Colonic mucosa (tissue), 4 donors: ENCODE results near the gene MDFI. TPM values are rescaled to one million over a fixed set of nuclear protein-coding genes. Genes with fewer than 3 reads are reported as not detected.

ENCODE experiments used
- DNase-seq: peaks from one replicate; pipeline ENCODE4 v3.0.0-alpha.2; 2020
- H3K27ac ChIP-seq: fragments of 200-600 bp; one replicate; pipeline ENCODE4 v1.8.0; 2021
- H3K27me3 ChIP-seq: fragments of 200-600 bp; one replicate; pipeline ENCODE4 v1.8.0; 2021
- H3K36me3 ChIP-seq: fragments of 200-600 bp; one replicate; pipeline ENCODE4 v1.8.0; 2021
- H3K4me1 ChIP-seq: fragments of 200-600 bp; one replicate; pipeline ENCODE4 v1.8.0; 2021; ENCODE audit warnings: mild to moderate bottlenecking
- H3K4me3 ChIP-seq: fragments of 200-600 bp; one replicate; pipeline ENCODE4 v1.8.0; 2021
- H3K9ac ChIP-seq, 2 donors: one replicate each; pipeline ENCODE4 v1.7.0; 2013; ENCODE audit warnings: control low read depth in 2 of 2, low read depth in 2 of 2, low read length in 2 of 2
- H3K9me3 ChIP-seq: fragments of 200-600 bp; one replicate; pipeline ENCODE4 v1.8.0; 2021
- CTCF ChIP-seq: fragments of 200-600 bp; IDR thresholded peaks from one replicate; pipeline ENCODE4 v1.8.0; 2022; ENCODE audit warnings: antibody characterized with exemption, mild to moderate bottlenecking
- intact Hi-C: fragments of 100-400 bp; cut with DNase I; formaldehyde crosslinking; loops from one replicate; pipeline ENCODE4 v1.14.1; 2022
- total RNA-seq, 2 donors: library from RNA; stranded (reverse); fragmentation: NEBNext Ultra II Directional in 1 of 2; extraction: Animal tissue kit (Norgen Biotek cat#: 25700) in 1 of 2; gene quantifications; one replicate each; pipeline ENCODE4 v1.2.1, GENCODE V29; 2021
- donor health status: healthy.
- donor health status: DM: no; HTN: no; CAD: no.
- donor health status: DM: no; HTN: no; CAD: no.

MDFI gene
- total RNA-seq, 2 donors from 2014 or later = 1.1 to 1.9 TPM

DNA sequence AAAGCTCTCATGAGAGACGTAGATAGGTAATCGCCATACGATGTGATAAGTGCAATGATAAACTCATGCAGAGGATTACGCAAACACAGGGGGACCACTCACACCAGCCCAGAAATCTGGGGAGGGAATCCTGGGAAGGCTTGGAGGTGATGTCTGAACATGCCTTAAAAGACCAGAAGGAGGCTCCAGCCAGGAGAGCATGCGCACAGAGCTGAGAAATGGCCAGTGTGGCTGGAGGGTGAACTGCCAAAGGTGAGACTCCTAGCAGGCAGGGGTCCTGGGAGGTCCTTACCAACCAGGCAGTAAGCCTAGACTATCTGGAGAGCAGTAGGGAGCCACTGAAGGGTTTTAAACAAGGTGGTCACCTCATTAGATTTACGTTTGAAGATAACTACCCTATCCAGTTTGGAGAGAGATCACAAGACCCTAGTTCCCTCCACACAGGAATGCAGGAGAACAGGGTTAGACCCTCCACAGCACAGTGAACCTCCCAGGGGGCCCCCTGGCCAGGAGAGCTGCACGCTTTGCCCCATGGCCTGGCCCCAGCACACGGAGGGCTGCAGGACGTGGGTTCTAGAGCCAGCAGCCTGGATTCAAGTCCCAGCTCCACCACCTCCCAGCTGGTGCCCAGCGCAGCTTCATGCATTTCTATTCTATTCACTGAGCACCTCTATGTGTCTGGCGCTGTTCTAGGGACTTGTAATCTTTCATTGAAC is 13.1 kb downstream of the MDFI start:
- Histone ChIP-seq H3K36me3 (no peaks in the 10 kb centered on the region), H3K9ac (no peak overlapping the region), H3K27me3 (no peaks in the 10 kb centered on the region), H3K9me3 (no peaks in the 10 kb centered on the region), H3K4me1 (no peaks in the 10 kb centered on the region), H3K4me3 (no peak overlapping the region), H3K27ac (no peak overlapping the region)
- no peak for DNase-seq
- TF ChIP-seq CTCF = no peak
- intact Hi-C loops = no loop called here

DNA sequence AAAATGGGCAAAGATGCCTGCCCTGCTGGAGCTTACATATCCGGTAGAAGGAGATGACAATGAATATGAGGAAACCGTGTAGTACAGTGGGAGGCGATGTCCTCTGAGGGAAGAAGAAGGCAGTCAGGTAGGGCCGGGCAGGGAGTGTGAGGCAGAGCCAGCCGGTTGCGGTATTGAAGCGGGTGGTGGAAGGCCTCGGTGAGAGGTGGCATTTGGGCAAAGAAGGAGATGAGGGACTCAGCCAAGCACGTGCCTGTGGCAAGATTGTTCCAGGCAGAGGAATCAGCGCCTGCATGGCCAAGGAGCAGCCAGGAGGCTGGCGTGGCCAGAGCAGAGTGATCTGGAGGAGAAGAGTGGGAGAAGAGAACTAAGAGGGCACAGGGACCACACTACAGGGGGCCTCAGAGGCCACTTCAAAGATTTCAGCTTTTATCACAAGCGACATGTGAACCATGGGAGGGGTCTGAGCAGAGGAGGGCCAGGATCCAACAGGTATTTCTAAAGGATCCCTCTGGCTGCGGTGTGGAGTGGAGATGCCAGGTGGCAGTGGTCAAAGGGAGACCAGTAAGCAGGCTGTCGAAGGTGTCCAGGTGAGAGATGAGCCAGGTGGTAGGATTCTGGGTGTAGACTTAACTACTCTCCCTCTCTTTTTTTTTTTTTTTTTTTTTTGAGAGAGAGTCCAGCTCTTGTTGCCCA is 13.8 kb downstream of the MDFI start:
- intact Hi-C loops = no loop called here
- TF ChIP-seq CTCF = no peak

DNA sequence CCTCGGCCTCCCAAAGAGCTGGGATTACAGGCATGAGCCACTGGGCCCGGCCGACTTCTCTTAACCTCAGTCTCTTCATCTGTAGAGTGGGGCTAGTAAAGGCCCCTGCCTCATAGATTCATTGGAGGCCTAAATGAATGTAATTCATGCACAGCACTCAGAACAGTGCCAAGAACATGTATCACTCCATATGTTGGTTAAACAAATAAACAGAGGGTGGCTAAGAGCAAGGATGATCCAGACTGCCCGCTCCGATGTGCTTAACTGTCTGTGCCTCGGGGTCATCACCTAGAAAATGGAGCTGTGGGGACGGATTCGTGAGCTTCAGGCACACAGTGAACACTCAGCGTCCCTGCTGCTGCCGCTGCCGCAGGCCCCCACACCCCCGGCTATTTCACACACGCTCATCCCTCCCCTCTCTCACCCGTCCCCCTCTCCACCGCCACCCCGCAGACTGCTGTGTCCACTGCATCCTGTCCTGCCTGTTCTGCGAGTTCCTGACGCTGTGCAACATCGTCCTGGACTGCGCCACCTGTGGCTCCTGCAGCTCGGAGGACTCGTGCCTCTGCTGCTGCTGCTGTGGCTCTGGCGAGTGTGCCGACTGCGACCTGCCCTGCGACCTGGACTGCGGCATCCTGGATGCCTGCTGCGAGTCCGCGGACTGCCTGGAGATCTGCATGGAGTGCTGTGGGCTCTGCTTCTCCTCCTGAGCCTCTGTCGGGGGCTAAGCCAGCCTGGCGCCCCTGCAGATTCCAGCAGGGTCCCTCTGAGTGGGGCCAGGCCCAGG is 14.8 kb downstream of the MDFI start:
- H3K27me3 ChIP-seq = no peaks in the 10 kb centered on the region
- no peaks in the 10 kb centered on the region for H3K9me3 ChIP-seq
- H3K9ac ChIP-seq = no peak overlapping the region
- H3K4me1 ChIP-seq = no peaks in the 10 kb centered on the region
- H3K27ac ChIP-seq = no peak overlapping the region
- H3K36me3 ChIP-seq = no peaks in the 10 kb centered on the region
- no peak overlapping the region for H3K4me3 ChIP-seq
- intact Hi-C loops = no loop called here
- TF ChIP-seq CTCF = no peak
- no peak for DNase-seq

More for the DNA sequence above, 13.8 kb downstream of the MDFI start:
- Histone ChIP-seq H3K9ac (no peak overlapping the region), H3K27ac (no peak overlapping the region), H3K9me3 (no peaks in the 10 kb centered on the region), H3K4me1 (no peaks in the 10 kb centered on the region), H3K4me3 (no peak overlapping the region), H3K27me3 (no peaks in the 10 kb centered on the region), H3K36me3 (no peaks in the 10 kb centered on the region)
- no peak for DNase-seq

- intact Hi-C loops = no loop called here
- no peak for DNase-seq
- Histone ChIP-seq H3K27me3 (no peaks in the 10 kb centered on the region), H3K27ac (no peak overlapping the region), H3K9ac (no peak overlapping the region), H3K36me3 (no peaks in the 10 kb centered on the region), H3K4me1 (no peaks in the 10 kb centered on the region), H3K4me3 (no peak overlapping the region), H3K9me3 (no peaks in the 10 kb centered on the region)
- no peak for TF ChIP-seq CTCF
Observed at GRCh38 chr6:41653691-41654090, 15.4 kb downstream of the MDFI start.

GRCh38 chr6:41654151-41654697 is 16.0 kb downstream of the MDFI start:
- Histone ChIP-seq H3K4me1 (no peaks in the 10 kb centered on the region), H3K27me3 (no peaks in the 10 kb centered on the region), H3K9me3 (no peaks in the 10 kb centered on the region), H3K4me3 (no peak overlapping the region), H3K9ac (no peak overlapping the region), H3K27ac (no peak overlapping the region), H3K36me3 (no peaks in the 10 kb centered on the region)
- no peak for TF ChIP-seq CTCF
- no peak for DNase-seq
- intact Hi-C loops = no loop called here
